Breast epithelium (tissue), 4 donors: ENCODE results near the gene SELENOK. TPM values are rescaled to one million over a fixed set of nuclear protein-coding genes. Genes with fewer than 3 reads are reported as not detected.

Experiments used
- DNase-seq, 2 donors: peaks; one replicate each; pipeline ENCODE4 v3.0.0-alpha.2; 2019; ENCODE audit warnings: low spot score in 2 of 2
- H3K27ac ChIP-seq, 2 donors: fragments of 200-600 bp; sonication (generic) in 1 of 2; one replicate each; pipeline ENCODE4 v1.5.1; 2016 to 2019; ENCODE audit warnings: mild to moderate bottlenecking in 1 of 2
- H3K27me3 ChIP-seq, 2 donors: fragments of 200-600 bp; sonication (generic) in 1 of 2; one replicate each; pipeline versions ENCODE4 v1.5.1 to v1.6.0; 2017 to 2019; ENCODE audit warnings: control low read depth in 1 of 2, mild to moderate bottlenecking in 1 of 2
- H3K36me3 ChIP-seq: fragments of 200-600 bp; one replicate; pipeline ENCODE4 v1.5.1; 2019
- H3K4me1 ChIP-seq, 2 donors: fragments of 200-600 bp; sonication (generic); one replicate each; pipeline ENCODE4 v1.5.1; 2016 to 2019; ENCODE audit warnings: control low read depth in 1 of 2
- H3K4me3 ChIP-seq, 3 donors: fragments of 200-600 bp; sonication (generic); 1 replicate in 2 of 3; 2 replicates in 1 of 3; pipeline ENCODE4 v1.5.1; 2016 to 2019; ENCODE audit warnings: mild to moderate bottlenecking in 3 of 3, moderate library complexity in 2 of 3
- H3K9me3 ChIP-seq, 2 donors: fragments of 200-600 bp; sonication (generic) in 1 of 2; one replicate each; pipeline ENCODE4 v1.5.1; 2016 to 2019; ENCODE audit warnings: control low read depth in 1 of 2
- CTCF ChIP-seq, 3 donors: fragments of 450-650 bp; IDR thresholded peaks; one replicate each; pipeline ENCODE4 v1.5.1; 2016 to 2017; ENCODE audit warnings: antibody characterized with exemption in 3 of 3, mild to moderate bottlenecking in 3 of 3, moderate library complexity in 3 of 3
- POLR2A ChIP-seq: fragments of 450-650 bp; IDR thresholded peaks from one replicate; pipeline ENCODE4 v1.6.1; 2016; ENCODE audit warnings: antibody characterized with exemption, mild to moderate bottlenecking, moderate library complexity
- POLR2AphosphoS5 ChIP-seq, 3 donors: sonication (generic); formaldehyde crosslinking; IDR thresholded peaks; one replicate each; pipeline ENCODE4 v1.6.1; 2017; ENCODE audit warnings: antibody characterized with exemption in 3 of 3
- intact Hi-C: fragments of 100-400 bp; cut with DNase I; formaldehyde crosslinking; loops from one replicate; pipeline ENCODE4 v1.15.1; 2023; ENCODE audit warnings: low total_unique reads
- total RNA-seq, 3 donors: library from RNA; depleted of rRNA; stranded (reverse); fragments of >200 nt; gene quantifications; one replicate each; pipeline ENCODE4 v1.1.0, GENCODE V29; 2016

SELENOK gene
- total RNA-seq, 3 donors from 2014 or later: 42.4 to 63.6 (median 52.8) TPM

- Histone ChIP-seq H3K9me3 (no peaks in the 10 kb centered on the region), H3K4me3 (peak overlapping the region; percentile 95 to 96 (median 96)), H3K36me3 (no peaks in the 10 kb centered on the region), H3K27ac (peak overlapping the region in 1 of 2 donors; percentile 74), H3K4me1 (peaks cover 5 to 13% of the 10 kb centered on the region in 2 donors), H3K27me3 (no peaks in the 10 kb centered on the region)
- intact Hi-C loops: loop anchor here (5.0 kb wide), 1 partner anchor 1292 kb away; no protein-coding TSS in a partner anchor
- no peak for TF ChIP-seq POLR2A
- no peak for TF ChIP-seq CTCF (IDR thresholded peaks at IDR 0.05)
- DNase-seq: no peak
Observed at GRCh38 chr3:53880396-53881345, 11.0 kb downstream of the SELENOK start.

- no peaks in the 10 kb centered on the region for H3K27me3 ChIP-seq
- no peak overlapping the region for H3K27ac ChIP-seq
- no peak overlapping the region for H3K4me3 ChIP-seq
- intact Hi-C loops: no loop called here
- no peaks in the 10 kb centered on the region for H3K4me1 ChIP-seq
- TF ChIP-seq POLR2A (no peak), CTCF (IDR thresholded peaks at IDR 0.05) (no peak), POLR2AphosphoS5 (IDR thresholded peaks at IDR 0.05) (no peak)
- no peak for DNase-seq
- peaks cover 4% of the 10 kb centered on the region for H3K36me3 ChIP-seq
- no peaks in the 10 kb centered on the region for H3K9me3 ChIP-seq
Observed at GRCh38 chr3:53865732-53866499, 25.7 kb downstream of the SELENOK start.

- Histone ChIP-seq H3K27ac (no peak overlapping the region), H3K4me3 (no peak overlapping the region), H3K4me1 (no peaks in the 10 kb centered on the region), H3K36me3 (no peaks in the 10 kb centered on the region), H3K27me3 (no peaks in the 10 kb centered on the region), H3K9me3 (no peaks in the 10 kb centered on the region)
- TF ChIP-seq POLR2AphosphoS5 (IDR thresholded peaks at IDR 0.05): no peak
- TF ChIP-seq CTCF (IDR thresholded peaks at IDR 0.05): no peak
- no peak for TF ChIP-seq POLR2A
- intact Hi-C loops: no loop called here
- no peak for DNase-seq
Observed at GRCh38 chr3:53863145-53863544, 28.5 kb downstream of the SELENOK start.

- no peak for DNase-seq
- no peaks in the 10 kb centered on the region for H3K9me3 ChIP-seq
- intact Hi-C loops: no loop called here
- no peaks in the 10 kb centered on the region for H3K4me1 ChIP-seq
- H3K27me3 ChIP-seq: no peaks in the 10 kb centered on the region
- no peak overlapping the region for H3K4me3 ChIP-seq
- no peaks in the 10 kb centered on the region for H3K36me3 ChIP-seq
- H3K27ac ChIP-seq: no peak overlapping the region
- TF ChIP-seq CTCF (IDR thresholded peaks at IDR 0.05) (no peak), POLR2AphosphoS5 (IDR thresholded peaks at IDR 0.05) (no peak), POLR2A (no peak)
Observed at GRCh38 chr3:53862241-53862640, 29.4 kb downstream of the SELENOK start.

- H3K27me3 ChIP-seq: no peaks in the 10 kb centered on the region
- H3K4me3 ChIP-seq: no peak overlapping the region
- intact Hi-C loops: no loop called here
- H3K9me3 ChIP-seq: no peaks in the 10 kb centered on the region
- no peaks in the 10 kb centered on the region for H3K4me1 ChIP-seq
- DNase-seq: no peak
- H3K36me3 ChIP-seq: no peaks in the 10 kb centered on the region
- TF ChIP-seq CTCF (IDR thresholded peaks at IDR 0.05) (no peak), POLR2AphosphoS5 (IDR thresholded peaks at IDR 0.05) (no peak), POLR2A (no peak)
- H3K27ac ChIP-seq: no peak overlapping the region
Observed at GRCh38 chr3:53860196-53860595, 31.5 kb downstream of the SELENOK start.
